NCI-H128 (cell line): ENCODE data around the gene TMC3.

Source experiments
- DNase-seq: peaks from one replicate; lab custom pipeline; 2025; ENCODE audit not compliant: unreplicated experiment; lab: John Stamatoyannopoulos, UW

Gene TMC3

GRCh38 chr15:81323944-81324881, 49.8 kb downstream of the TMC3 start, which contains the start of gene STARD5:
Gene STARD5 (minus strand): TSS chr15:81324141. CDS start chr15:81324099, 42 bp downstream.
- DNase-seq, result peak; percentile 87

DNA sequence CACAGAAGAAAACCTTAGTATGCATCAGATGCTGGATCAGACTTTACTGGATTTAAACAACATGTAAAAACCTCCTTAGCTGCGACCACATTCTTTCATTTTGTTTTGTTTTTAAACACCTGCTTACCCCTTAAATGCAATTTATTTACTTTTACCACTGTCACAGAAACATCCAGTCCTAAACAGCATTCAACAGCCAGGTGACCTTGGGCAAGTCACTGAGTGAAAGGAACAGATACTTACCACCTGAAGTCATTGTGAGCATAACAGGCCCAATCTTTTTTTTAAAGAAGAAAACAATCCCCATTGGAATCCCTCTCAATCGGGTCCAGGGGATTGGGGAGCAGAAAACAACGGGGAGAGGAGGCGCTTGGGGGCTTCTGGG, 50.5 kb downstream of the TMC3 start:
- no peak for DNase-seq

- no peak for DNase-seq
These were observed 51.2 kb downstream of the TMC3 start for GRCh38 chr15:81322676-81323253.

- no peak for DNase-seq
These were observed 52.3 kb downstream of the TMC3 start for GRCh38 chr15:81321667-81322066.

DNA sequence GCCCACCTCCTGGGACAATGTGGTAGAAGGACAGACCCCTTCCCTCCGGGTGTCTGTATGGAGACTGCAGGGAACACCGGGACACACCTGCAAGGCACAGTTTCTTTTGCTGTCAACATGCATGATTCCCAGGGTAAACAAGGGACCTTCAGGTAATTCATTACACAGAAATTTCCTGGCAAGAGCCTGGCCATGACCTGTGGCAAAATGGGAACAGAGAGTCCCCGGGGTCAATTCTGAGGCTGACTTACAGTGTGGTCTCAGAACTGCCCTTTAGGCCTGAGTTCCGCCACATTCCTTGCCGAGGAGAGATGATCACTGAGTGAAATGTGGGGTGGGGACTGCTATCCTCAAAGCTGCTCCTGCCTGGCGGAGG, 56.4 kb downstream of the TMC3 start:
- DNase-seq, result no peak

- DNase-seq, result no peak
These were observed 57.7 kb downstream of the TMC3 start for GRCh38 chr15:81316267-81316666.

DNA sequence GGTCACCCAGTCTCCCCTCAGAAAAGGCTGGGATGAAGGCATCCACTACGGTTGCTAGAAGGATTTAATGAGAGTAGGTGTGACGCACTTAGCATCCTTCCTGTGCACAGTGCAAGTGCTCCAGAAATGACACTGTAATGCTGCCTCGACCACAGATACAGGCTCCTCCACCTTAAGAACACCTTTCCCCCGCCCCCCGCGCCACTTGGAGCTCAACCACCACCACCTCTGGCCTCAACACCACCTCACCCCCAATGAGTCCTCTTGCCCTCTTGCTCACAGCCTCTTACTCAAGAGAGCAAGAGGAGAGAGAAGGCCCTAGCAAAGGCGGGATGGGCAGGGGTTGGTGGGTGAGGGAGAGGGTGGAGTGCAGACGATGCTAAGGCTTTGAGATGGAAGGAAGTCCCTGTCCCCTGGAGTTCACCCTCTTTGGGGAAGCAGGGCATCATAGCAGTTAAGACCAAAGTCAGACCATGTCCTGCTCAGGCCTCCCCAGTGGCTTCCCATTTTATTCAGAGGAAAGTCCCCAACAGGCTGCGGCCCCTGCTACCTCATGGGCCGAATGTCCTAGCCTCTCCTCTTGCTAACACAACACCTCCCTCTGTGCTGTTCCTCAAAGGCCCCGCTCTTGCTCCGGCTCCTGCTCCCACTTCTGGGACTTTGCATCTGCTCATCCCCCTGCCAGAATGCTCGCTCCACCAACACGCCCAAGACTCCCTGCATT, 58.4 kb downstream of the TMC3 start:
- no peak for DNase-seq

DNA sequence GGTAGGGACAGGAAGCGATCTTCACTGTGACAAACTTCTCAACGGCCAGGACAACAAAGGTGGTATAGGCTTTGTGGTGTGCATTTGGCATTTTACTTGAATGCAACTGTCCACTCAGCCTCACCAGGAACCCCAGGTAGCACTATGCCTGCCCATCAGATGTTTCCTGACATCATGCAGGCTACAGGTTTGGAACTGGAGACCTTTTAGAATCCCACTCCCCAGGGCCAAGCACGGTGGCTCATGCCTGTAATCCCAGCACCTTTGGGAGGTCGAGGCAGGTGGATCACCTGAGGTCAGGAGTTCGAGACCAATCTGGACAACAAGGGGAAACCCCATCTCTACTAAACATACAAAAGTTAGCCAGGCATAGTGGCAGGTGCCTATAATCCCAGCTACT, 59.6 kb downstream of the TMC3 start:
- no peak for DNase-seq

DNA sequence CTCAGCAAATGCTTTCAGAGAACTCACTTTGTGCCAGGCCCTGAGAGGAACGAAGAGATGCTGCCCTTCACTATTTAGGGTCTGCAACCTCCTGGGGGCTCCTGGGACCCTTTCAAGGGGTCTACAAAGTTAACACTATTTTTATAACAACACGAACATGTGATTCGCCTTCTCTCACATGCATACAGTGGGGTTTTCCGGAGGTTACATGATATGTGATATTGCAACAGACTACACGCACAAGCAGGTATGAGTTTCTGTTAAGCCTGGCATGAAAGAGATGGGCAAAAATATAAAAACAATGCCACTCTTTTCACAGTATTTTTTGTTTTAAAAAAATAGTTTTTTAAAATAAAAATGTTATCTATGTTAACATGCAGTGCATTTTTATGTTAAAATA, 60.3 kb downstream of the TMC3 start:
- no peak for DNase-seq

- DNase-seq, result no peak
These were observed 61.0 kb downstream of the TMC3 start for GRCh38 chr15:81312790-81313543.

DNA sequence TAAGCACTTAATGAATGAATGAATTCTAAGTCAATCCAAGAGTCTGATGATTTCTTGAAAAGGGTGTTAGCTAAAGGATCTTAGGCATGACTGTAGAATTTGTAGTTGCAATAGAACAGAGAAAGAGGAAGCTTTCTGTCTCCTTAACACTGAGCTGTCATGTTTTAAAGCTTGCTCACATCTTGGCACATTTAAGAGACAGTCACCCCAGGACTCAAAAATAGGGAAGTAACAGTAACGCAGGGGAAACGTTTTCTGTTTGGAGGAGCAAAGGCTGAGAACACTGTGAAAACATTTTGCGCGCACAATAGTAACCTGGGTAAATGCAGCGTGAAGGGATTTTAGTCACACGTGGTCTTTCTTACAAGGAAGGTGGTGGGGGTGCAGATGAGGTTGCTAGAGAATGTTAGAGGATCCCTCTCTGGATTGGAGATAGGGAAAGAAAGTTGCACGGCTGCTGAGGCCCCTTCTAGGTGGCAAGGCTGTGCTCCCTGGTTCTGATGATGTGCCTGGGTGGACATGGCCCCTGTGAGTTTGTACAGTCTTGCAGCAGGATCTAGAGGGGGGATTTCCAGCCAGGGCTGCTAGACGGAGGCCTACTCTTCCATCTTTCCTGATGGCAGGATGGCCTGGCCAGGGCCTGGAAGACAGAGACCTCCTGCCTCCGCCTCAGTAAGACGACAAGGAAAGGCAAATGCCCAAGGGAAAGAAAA, 62.1 kb downstream of the TMC3 start:
- no peak for DNase-seq

DNA sequence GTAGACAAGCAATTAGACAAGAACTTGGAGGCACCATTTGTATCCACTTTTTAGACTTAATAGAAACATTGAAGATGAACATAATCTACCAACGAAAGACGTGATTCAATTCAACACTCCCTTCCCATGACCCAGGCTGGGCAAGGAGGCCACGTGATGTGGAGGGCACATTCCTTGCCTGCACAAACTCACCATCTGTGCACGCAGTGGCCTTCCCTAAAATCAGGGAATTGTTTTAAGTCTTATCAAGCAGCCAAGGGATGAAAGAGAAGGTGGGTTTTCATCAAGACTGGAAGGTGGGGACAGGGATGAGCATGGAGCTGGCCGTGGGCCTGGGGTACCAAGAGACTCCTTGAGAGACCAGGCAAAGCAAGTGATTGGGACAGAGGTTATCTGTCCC, 63.5 kb downstream of the TMC3 start:
- no peak for DNase-seq

GRCh38 chr15:81309647-81310450, 64.2 kb downstream of the TMC3 start:
- no peak for DNase-seq

GRCh38 chr15:81308260-81308659, 65.8 kb downstream of the TMC3 start:
- DNase-seq, result no peak

GRCh38 chr15:81304226-81304625, 69.8 kb downstream of the TMC3 start:
- DNase-seq, result no peak

GRCh38 chr15:81303244-81304225, 70.5 kb downstream of the TMC3 start:
- no peak for DNase-seq

DNA sequence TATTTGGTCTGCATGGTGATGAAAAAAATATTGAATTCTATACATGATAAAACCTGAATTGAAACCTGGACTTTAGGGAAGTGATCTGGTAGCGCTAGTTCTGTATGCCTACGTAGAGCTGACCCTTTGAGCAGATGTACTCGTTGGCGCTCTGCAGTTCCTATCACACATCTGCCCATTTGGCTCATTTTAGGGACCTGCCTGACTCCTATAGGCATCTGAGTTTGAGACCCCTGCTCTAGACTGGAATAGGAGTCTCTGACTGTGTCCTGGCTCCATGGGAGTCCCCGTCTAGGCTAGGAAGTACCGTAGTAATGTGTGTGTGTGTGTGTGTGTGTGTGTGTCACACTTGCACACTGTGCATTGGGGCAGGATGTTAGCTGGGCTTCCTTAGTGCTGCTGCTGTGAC, 71.3 kb downstream of the TMC3 start:
- DNase-seq, result no peak

DNA sequence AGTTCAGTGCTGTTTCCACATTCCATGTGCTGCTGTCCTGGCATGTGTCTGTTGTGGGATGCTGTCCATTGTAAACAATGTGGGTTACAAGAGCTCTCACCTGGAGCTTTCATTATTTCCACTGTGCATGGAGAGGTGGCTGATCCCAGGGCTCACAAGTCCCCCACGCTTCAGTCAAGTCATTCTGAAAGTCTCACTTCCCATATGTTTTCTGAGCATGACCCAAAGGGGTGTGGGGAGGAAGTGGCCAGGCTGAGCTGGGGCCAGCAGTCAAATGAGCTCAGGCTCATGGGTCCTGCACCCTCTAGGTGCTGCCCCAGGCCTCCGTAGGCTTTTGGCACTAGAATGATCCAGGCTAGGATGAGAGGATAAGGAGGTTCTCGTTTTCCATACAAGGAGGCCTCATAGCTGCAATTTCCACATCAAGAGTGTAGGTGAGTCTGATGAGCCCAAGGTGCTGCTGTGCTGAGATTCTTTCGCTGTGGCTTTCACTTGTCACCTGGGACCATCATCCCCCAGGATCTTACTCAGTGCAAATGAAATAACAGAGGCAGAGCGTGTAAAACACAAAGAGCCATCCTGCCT, 72.1 kb downstream of the TMC3 start:
- no peak for DNase-seq
